ENCODE data around the gene KLHL15. TPM values are rescaled to one million over a fixed set of nuclear protein-coding genes. Genes with fewer than 3 reads are reported as not detected.

The KLHL15 gene
- total and polyA plus RNA-seq, 4 donors, result 1.7 to 18.9 (median 3.9) TPM

DNA sequence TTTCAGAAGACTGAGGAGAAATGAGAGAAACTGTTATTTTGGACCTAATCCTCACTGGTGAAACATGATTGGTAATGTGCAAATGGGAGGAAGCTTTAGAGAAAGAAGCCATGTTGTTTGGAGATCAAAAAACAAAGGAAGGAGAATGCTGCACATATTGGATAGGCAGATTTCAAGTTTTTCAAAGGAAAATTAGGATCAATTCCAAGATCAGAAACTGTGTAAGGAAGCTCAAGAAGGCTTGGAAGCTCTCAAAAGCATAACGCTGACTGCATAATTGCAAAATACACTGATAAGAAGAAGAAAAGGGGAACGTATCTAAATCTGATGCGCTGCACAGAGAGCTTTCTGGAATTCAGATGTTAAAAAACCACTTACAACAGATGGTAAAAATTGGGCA lies 34.6 kb downstream of the KLHL15 start:
- peaks cover 0 to 1% (median 0%) of the 10 kb centered on the region in 4 donors for H3K9me3 ChIP-seq (ENCODE audit: control insufficient read depth in 4 of 4, insufficient read depth in 3 of 4, low read length in 3 of 4)
- DNase-seq (peak in 2 of 3 donors; percentile 30 to 33), ATAC-seq (ENCODE audit: insufficient read depth, low FRiP score) (no peak)
- no peak overlapping the region for H3K27ac ChIP-seq (ENCODE audit: low read depth in 1 of 2, low read length in 1 of 2)
- H3K9ac ChIP-seq (ENCODE audit: insufficient read depth in 1 of 2, low read length in 2 of 2), result peak overlapping the region in 1 of 2 donors; percentile 13
- no peak overlapping the region for H3K4me3 ChIP-seq
- TF ChIP-seq, protein P1, sequence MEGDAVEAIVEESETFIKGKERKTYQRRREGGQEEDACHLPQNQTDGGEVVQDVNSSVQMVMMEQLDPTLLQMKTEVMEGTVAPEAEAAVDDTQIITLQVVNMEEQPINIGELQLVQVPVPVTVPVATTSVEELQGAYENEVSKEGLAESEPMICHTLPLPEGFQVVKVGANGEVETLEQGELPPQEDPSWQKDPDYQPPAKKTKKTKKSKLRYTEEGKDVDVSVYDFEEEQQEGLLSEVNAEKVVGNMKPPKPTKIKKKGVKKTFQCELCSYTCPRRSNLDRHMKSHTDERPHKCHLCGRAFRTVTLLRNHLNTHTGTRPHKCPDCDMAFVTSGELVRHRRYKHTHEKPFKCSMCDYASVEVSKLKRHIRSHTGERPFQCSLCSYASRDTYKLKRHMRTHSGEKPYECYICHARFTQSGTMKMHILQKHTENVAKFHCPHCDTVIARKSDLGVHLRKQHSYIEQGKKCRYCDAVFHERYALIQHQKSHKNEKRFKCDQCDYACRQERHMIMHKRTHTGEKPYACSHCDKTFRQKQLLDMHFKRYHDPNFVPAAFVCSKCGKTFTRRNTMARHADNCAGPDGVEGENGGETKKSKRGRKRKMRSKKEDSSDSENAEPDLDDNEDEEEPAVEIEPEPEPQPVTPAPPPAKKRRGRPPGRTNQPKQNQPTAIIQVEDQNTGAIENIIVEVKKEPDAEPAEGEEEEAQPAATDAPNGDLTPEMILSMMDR (IDR thresholded peaks at IDR 0.05; ENCODE audit: control extremely low read depth, extremely low read depth), result no peak
- peaks cover 0 to 49% (median 14%) of the 10 kb centered on the region in 3 donors for H3K27me3 ChIP-seq (ENCODE audit: control insufficient read depth in 3 of 3, insufficient read depth in 3 of 3, low read length in 2 of 3)
- H3K4me1 ChIP-seq (ENCODE audit: control insufficient read depth in 5 of 5, insufficient read depth in 5 of 5, low read length in 5 of 5), result peaks cover 0 to 8% (median 0%) of the 10 kb centered on the region in 5 donors
- WGBS, 2 donors, result 45 to 75% methylated on average over 3 of the region's 3 CpGs
- H3K36me3 ChIP-seq (ENCODE audit: control insufficient read depth in 4 of 4, insufficient read depth in 4 of 4, low read length in 4 of 4), result peaks cover 0 to 10% (median 7%) of the 10 kb centered on the region in 4 donors

DNA sequence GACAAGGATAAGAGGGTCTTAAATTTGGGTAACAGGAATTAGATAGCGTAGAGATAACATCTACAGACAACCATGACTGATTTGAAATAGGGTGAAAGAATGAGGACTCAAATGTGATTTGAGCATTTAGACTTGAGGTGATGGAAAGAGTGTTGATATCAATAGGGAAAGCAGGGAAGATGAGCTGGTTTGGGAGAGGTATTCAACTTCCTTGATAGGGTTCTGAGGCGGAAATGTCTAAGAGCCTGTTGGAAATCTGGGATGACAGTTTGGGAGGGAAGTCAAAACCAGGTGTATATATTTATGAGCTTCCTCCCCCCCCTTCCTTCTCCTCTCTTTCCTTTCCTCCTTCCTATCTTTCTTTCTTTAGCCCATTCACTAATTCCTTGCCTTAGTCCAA lies 36.5 kb downstream of the KLHL15 start:
- ATAC-seq (ENCODE audit: insufficient read depth, low FRiP score), result no peak
- 86 to 98% methylated on average over 2 of the region's 2 CpGs for WGBS, 2 donors

DNA sequence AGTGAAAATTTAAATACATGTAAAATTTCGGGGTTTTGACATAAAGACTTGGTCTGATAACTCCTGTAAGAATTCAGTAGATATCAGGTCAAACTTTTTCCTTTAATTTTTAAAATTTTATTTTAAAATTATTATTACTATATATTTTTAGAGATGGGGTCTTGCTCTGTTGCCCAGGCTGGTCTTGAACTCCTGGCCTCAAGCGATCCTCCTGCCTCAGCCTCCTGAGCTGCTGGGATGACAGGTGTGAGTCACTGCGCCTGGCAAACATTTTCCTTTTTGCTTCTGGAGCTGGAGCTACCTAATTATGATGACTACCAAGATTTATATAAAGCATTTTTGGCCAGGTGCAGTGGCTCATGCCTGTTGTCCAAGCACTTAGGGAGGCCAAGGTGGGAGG lies 37.3 kb downstream of the KLHL15 start:
- peaks cover 0 to 8% (median 0%) of the 10 kb centered on the region in 5 donors for H3K4me1 ChIP-seq (ENCODE audit: control insufficient read depth in 5 of 5, insufficient read depth in 5 of 5, low read length in 5 of 5)
- H3K27ac ChIP-seq (ENCODE audit: low read depth in 1 of 2, low read length in 1 of 2), result no peak overlapping the region
- whole genome bisulfite sequencing, 2 donors, result 95 to 96% methylated on average over 3 of the region's 3 CpGs
- no peak for DNase-seq
- H3K27me3 ChIP-seq (ENCODE audit: control insufficient read depth in 3 of 3, insufficient read depth in 3 of 3, low read length in 2 of 3), result peaks cover 0 to 54% (median 24%) of the 10 kb centered on the region in 3 donors
- peaks cover 0 to 10% (median 7%) of the 10 kb centered on the region in 4 donors for H3K36me3 ChIP-seq (ENCODE audit: control insufficient read depth in 4 of 4, insufficient read depth in 4 of 4, low read length in 4 of 4)
- H3K9ac ChIP-seq (ENCODE audit: insufficient read depth in 1 of 2, low read length in 2 of 2), result no peak overlapping the region
- no peak overlapping the region for H3K4me3 ChIP-seq
- ATAC-seq (ENCODE audit: insufficient read depth, low FRiP score), result no peak
- peaks cover 0 to 1% (median 0%) of the 10 kb centered on the region in 4 donors for H3K9me3 ChIP-seq (ENCODE audit: control insufficient read depth in 4 of 4, insufficient read depth in 3 of 4, low read length in 3 of 4)
- TF ChIP-seq, protein P1 (IDR thresholded peaks at IDR 0.05; ENCODE audit: control extremely low read depth, extremely low read depth), result no peak

More for the DNA sequence above, 36.5 kb downstream of the KLHL15 start:
- H3K9ac ChIP-seq (ENCODE audit: insufficient read depth in 1 of 2, low read length in 2 of 2), result no peak overlapping the region
- peaks cover 0 to 10% (median 7%) of the 10 kb centered on the region in 4 donors for H3K36me3 ChIP-seq (ENCODE audit: control insufficient read depth in 4 of 4, insufficient read depth in 4 of 4, low read length in 4 of 4)
- no peak for DNase-seq
- TF ChIP-seq, protein P1 (IDR thresholded peaks at IDR 0.05; ENCODE audit: control extremely low read depth, extremely low read depth), result no peak
- no peak overlapping the region for H3K4me3 ChIP-seq
- H3K27ac ChIP-seq (ENCODE audit: low read depth in 1 of 2, low read length in 1 of 2), result no peak overlapping the region
- H3K9me3 ChIP-seq (ENCODE audit: control insufficient read depth in 4 of 4, insufficient read depth in 3 of 4, low read length in 3 of 4), result peaks cover 0 to 1% (median 0%) of the 10 kb centered on the region in 4 donors
- peaks cover 0 to 8% (median 0%) of the 10 kb centered on the region in 5 donors for H3K4me1 ChIP-seq (ENCODE audit: control insufficient read depth in 5 of 5, insufficient read depth in 5 of 5, low read length in 5 of 5)
- peaks cover 0 to 54% (median 24%) of the 10 kb centered on the region in 3 donors for H3K27me3 ChIP-seq (ENCODE audit: control insufficient read depth in 3 of 3, insufficient read depth in 3 of 3, low read length in 2 of 3)

DNA sequence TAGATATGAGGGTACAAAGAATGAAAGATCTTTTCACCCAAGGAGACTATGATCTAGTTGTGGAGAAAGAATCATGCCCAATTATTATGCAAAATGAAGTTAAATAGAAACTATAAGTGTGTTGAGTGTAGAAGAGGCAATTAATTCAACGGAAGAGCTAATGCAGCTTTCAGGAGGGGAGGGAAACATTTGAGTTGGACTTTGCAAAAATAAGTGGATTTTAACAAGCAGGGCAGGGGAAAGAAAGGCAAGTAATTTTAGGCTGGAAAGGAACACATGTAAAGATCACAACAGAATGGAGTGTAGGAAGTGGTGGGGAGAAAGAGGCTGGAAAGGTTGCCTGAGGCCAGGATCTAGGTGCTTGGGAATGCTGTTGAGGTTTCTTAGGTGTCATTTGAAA lies 44.1 kb downstream of the KLHL15 start:
- DNase-seq (no peak), ATAC-seq (ENCODE audit: insufficient read depth, low FRiP score) (no peak)
- no peaks in the 10 kb centered on the region for H3K9me3 ChIP-seq (ENCODE audit: control insufficient read depth in 4 of 4, insufficient read depth in 3 of 4, low read length in 3 of 4)
- H3K4me1 ChIP-seq (ENCODE audit: control insufficient read depth in 5 of 5, insufficient read depth in 5 of 5, low read length in 5 of 5), result peaks cover 0 to 10% (median 0%) of the 10 kb centered on the region in 5 donors
- peaks cover 0 to 3% (median 1%) of the 10 kb centered on the region in 4 donors for H3K36me3 ChIP-seq (ENCODE audit: control insufficient read depth in 4 of 4, insufficient read depth in 4 of 4, low read length in 4 of 4)
- H3K9ac ChIP-seq (ENCODE audit: insufficient read depth in 1 of 2, low read length in 2 of 2), result no peak overlapping the region
- no peak overlapping the region for H3K27ac ChIP-seq (ENCODE audit: low read depth in 1 of 2, low read length in 1 of 2)
- H3K4me3 ChIP-seq, result no peak overlapping the region
- TF ChIP-seq, protein P1 (IDR thresholded peaks at IDR 0.05; ENCODE audit: control extremely low read depth, extremely low read depth), result no peak
- peaks cover 0 to 48% (median 32%) of the 10 kb centered on the region in 3 donors for H3K27me3 ChIP-seq (ENCODE audit: control insufficient read depth in 3 of 3, insufficient read depth in 3 of 3, low read length in 2 of 3)
- WGBS, 2 donors, result 75 to 94% methylated on average over 1 of the region's 1 CpG
